K562 (cell line): ENCODE measurements around the gene WDR27. TPM values are rescaled to one million over a fixed set of nuclear protein-coding genes. Genes with fewer than 3 reads are reported as not detected.

Source experiments
- ATAC-seq: fragments of 200-7000 bp; cut with Tn5 transposase; 3 replicates; pipeline ENCODE4 v1.9.1; 2020; ENCODE audit warnings: moderate library complexity
- BruUV-seq: library from RNA; stranded (reverse); fragments of 400-500 nt; replicated peaks from 2 replicates; lab custom pipeline; 2021; lab: Mats Ljungman, UMichigan
- CTCF ChIA-PET: fragments of 300-600 bp; formaldehyde crosslinking; extraction: SDS; loops from one replicate; lab custom pipeline; 2021; ENCODE audit warnings: low intra/inter-chr PET ratio; lab: Yijun Ruan, JAX
- POLR2A ChIA-PET: fragments of 300-600, 350-650 bp; sonication (Branson Sonifier 250); formaldehyde crosslinking; extraction: SDS; loops from one replicate; lab custom pipeline; 2021; ENCODE audit warnings: antibody characterized with exemption, inconsistent platforms; lab: Yijun Ruan, JAX
- DNase-seq, 4 experiments: peaks; one replicate each; pipeline versions ENCODE4 v3.0.0 to v3.0.0-alpha.2; 2011 to 2018; ENCODE audit warnings: low spot score in 3 of 4, mixed read lengths in 3 of 4; ENCODE audit errors: extremely low read depth in 1 of 4
- FAIRE-seq: peaks from 2 replicates; lab custom pipeline; 2011; peaks lifted over from hg19 to GRCh38; lab: Jason Lieb, UNC
- H2AFZ ChIP-seq: 2 replicates; pipeline ENCODE4 v1.6.0; 2011; ENCODE audit warnings: low read depth, low read length, control low read depth, inconsistent platforms
- H3K27ac ChIP-seq: fragments of 200-600 bp; 3 replicates; pipeline ENCODE4 v1.8.0; 2011; ENCODE audit warnings: low read depth, mild to moderate bottlenecking, control low read depth, inconsistent platforms, low read length, moderate library complexity, mixed read lengths; ENCODE audit errors: extremely low read depth
- H3K27me3 ChIP-seq, 2 experiments: fragments of 300-600 bp in 1 of 2; 2 replicates in 1 of 2; 3 replicates in 1 of 2; pipeline versions ENCODE4 v1.6.0 to v1.8.0; 2011; ENCODE audit warnings: inconsistent platforms in 2 of 2, low read length in 2 of 2, mild to moderate bottlenecking in 1 of 2, mixed read lengths in 1 of 2, moderate library complexity in 1 of 2; ENCODE audit not compliant: control insufficient read depth in 2 of 2, insufficient read depth in 2 of 2
- H3K36me3 ChIP-seq: fragments of 300-600 bp; 3 replicates; pipeline ENCODE4 v1.8.0; 2011; ENCODE audit warnings: mild to moderate bottlenecking, low read length, inconsistent platforms; ENCODE audit not compliant: control insufficient read depth, insufficient read depth
- H3K4me1 ChIP-seq, 2 experiments: fragments of 200-600 bp in 1 of 2; replicated peaks in 1 of 2; 2 replicates in 1 of 2; 3 replicates in 1 of 2; pipeline versions ENCODE4 v1.5.1 to v1.8.0; 2011; ENCODE audit warnings: inconsistent platforms in 2 of 2, low read length in 2 of 2, mild to moderate bottlenecking in 1 of 2, mixed read lengths in 1 of 2, moderate library complexity in 1 of 2; ENCODE audit not compliant: control insufficient read depth in 2 of 2, insufficient read depth in 2 of 2
- H3K4me2 ChIP-seq: 2 replicates; pipeline ENCODE4 v1.6.1; 2011; ENCODE audit warnings: low read length, control low read depth, inconsistent platforms, mixed read lengths; ENCODE audit not compliant: insufficient read depth
- H3K4me3 ChIP-seq: fragments of 200-600 bp; sonication (generic), shearing (Covaris generic); 2 replicates; pipeline ENCODE4 v1.5.1; 2016; ENCODE audit warnings: control low read depth, inconsistent platforms
- H3K79me2 ChIP-seq: fragments of 200-600 bp; 3 replicates; pipeline ENCODE4 v1.8.0; 2011; ENCODE audit warnings: low read length, inconsistent platforms; ENCODE audit not compliant: control insufficient read depth, insufficient read depth
- H3K9ac ChIP-seq, 2 experiments: 2 replicates each; pipeline versions ENCODE4 v1.6.0 to v1.6.1; 2011; ENCODE audit warnings: low read depth in 2 of 2, low read length in 2 of 2, control low read depth in 1 of 2, inconsistent platforms in 1 of 2, mild to moderate bottlenecking in 1 of 2, mixed read lengths in 1 of 2; ENCODE audit not compliant: insufficient read depth in 1 of 2
- H3K9me1 ChIP-seq: one replicate; pipeline ENCODE4 v1.6.0; 2011; ENCODE audit warnings: inconsistent platforms, mild to moderate bottlenecking, low read length, moderate library complexity; ENCODE audit not compliant: control insufficient read depth, insufficient read depth
- H3K9me3 ChIP-seq: replicated peaks from 2 replicates; pipeline ENCODE4 v1.5.1; 2011; ENCODE audit warnings: low read depth, low read length, inconsistent platforms; ENCODE audit not compliant: control insufficient read depth, insufficient read depth
- H4K20me1 ChIP-seq: replicated peaks from 2 replicates; pipeline ENCODE4 v1.6.1; 2011; ENCODE audit warnings: low read length, inconsistent platforms, mixed read lengths; ENCODE audit not compliant: control insufficient read depth, insufficient read depth
- CBFA2T3 ChIP-seq: fragments of 450-650 bp; IDR thresholded peaks from 2 replicates; pipeline ENCODE4 v1.6.1; 2017
- FOS ChIP-seq: IDR thresholded peaks from 3 replicates; pipeline ENCODE4 v1.6.1; 2011; ENCODE audit not compliant: insufficient read length; ENCODE audit errors: extremely low read depth
- IRF1 ChIP-seq: sonication (generic); formaldehyde crosslinking; IDR thresholded peaks from 2 replicates; pipeline ENCODE4 v1.8.0; 2022; ENCODE audit warnings: missing genetic modification reagents, mild to moderate bottlenecking, borderline replicate concordance
- KAT8 ChIP-seq: fragments of 450-650 bp; IDR thresholded peaks from 2 replicates; pipeline ENCODE4 v1.6.1; 2016; ENCODE audit warnings: low read depth, mild to moderate bottlenecking
- MTA3 ChIP-seq: fragments of 450-650 bp; formaldehyde crosslinking; IDR thresholded peaks from 2 replicates; pipeline ENCODE4 v1.6.1; 2017; ENCODE audit warnings: mild to moderate bottlenecking, borderline replicate concordance
- NFRKB ChIP-seq: fragments of 450-650 bp; IDR thresholded peaks from 2 replicates; pipeline ENCODE4 v1.6.1; 2016; ENCODE audit warnings: low read depth
- RCOR1 ChIP-seq, 2 experiments: IDR thresholded peaks; 2 replicates each; pipeline ENCODE4 v1.6.1; 2012; ENCODE audit warnings: low read depth in 2 of 2, low read length in 2 of 2, borderline replicate concordance in 1 of 2, improper control_type of control experiment in 1 of 2
- TAF15 ChIP-seq: fragments of 200-400 bp; formaldehyde crosslinking; IDR thresholded peaks from 2 replicates; pipeline ENCODE4 v1.6.1; 2017; ENCODE audit warnings: mild to moderate bottlenecking, low read depth, low read length, moderate library complexity
- ZBTB5 ChIP-seq: fragments of 450-650 bp; IDR thresholded peaks from 2 replicates; pipeline ENCODE4 v1.6.1; 2017; ENCODE audit warnings: antibody characterized with exemption
- ZFX ChIP-seq: sonication (generic); formaldehyde crosslinking; IDR thresholded peaks from 2 replicates; pipeline ENCODE4 v1.8.0; 2022; ENCODE audit warnings: mild to moderate bottlenecking, missing genetic modification reagents, moderate library complexity
- ZNF589 ChIP-seq: fragments of 200-800 bp; sonication (Bioruptor generic); IDR thresholded peaks from 2 replicates; pipeline ENCODE4 v1.6.1; 2016; ENCODE audit warnings: low read depth, missing genetic modification characterization, missing compliant biosample characterization
- WGBS: fragments of 100-300 bp; shearing (Covaris generic); methylation state at CpG from one replicate; pipeline ENCODE4 v1.1.6; 2016; ENCODE audit warnings: low coverage, mixed read lengths; ENCODE audit not compliant: insufficient coverage; ENCODE audit errors: missing lambda C conversion rate; 5-methylcytosine and 5-hydroxymethylcytosine counted together
- in situ Hi-C: fragments of 300-500 bp; cut with MboI; formaldehyde crosslinking; loops from 4 replicates; pipeline ENCODE4 v1.15.0; 2018; ENCODE audit warnings: inconsistent platforms, mixed read lengths
- intact Hi-C: fragments of 100-400 bp; cut with micrococcal nuclease; formaldehyde crosslinking; loops from 2 replicates; pipeline ENCODE4 v1.14.2; 2022
- polyA plus RNA-seq, 8 experiments: library from polyadenylated mRNA; depleted of rRNA in 4 of 8; stranded (reverse) in 5 of 8; unstranded in 3 of 8; fragments of >200 nt; fragmentation: Nextera tagmentation in 2 of 8; fragmentation: Illumina TruSeq in 1 of 8; extraction: Ambion mirVana in 2 of 8; extraction: Trizol in 1 of 8; gene quantifications; 2 replicates each; pipeline versions ENCODE4 v1.2.1 to v1.2.3, GENCODE V29; 2011 to 2014; ENCODE audit warnings: inconsistent platforms in 1 of 8, missing spikeins in 1 of 8
- total RNA-seq, 7 experiments: library from RNA; depleted of rRNA in 6 of 7; stranded (reverse); fragments of >200 nt in 6 of 7; fragmentation: Illumina TruSeq in 2 of 7; extraction: Trizol in 2 of 7; gene quantifications; 2 replicates each; pipeline versions ENCODE4 v1.2.1 to v1.2.3, GENCODE V29; 2011 to 2021; ENCODE audit warnings: low replicate concordance in 1 of 7
- TF ChIP-seq, protein P1 (sequence below), 2 experiments: fragments of 450-650 bp in 1 of 2; sonication (generic) in 1 of 2; formaldehyde crosslinking in 1 of 2; IDR thresholded peaks in 1 of 2; conservative IDR thresholded peaks in 1 of 2; 2 replicates each; pipeline versions ENCODE4 v1.6.1 to v1.8.1; 2016 to 2023; ENCODE audit warnings: mild to moderate bottlenecking in 2 of 2, moderate library complexity in 2 of 2, inconsistent platforms in 1 of 2, missing genetic modification reagents in 1 of 2

The WDR27 gene
- total and polyA plus RNA-seq, 9 of the 15 experiments (the other 6 are each of a cell fraction or from before 2014, with no cell fraction given), result 4.3 to 77.2 (median 22.7) TPM

GRCh38 chr6:169567819-169568218, 134.0 kb downstream of the WDR27 start (continued):
- TF ChIP-seq TAF15, result no peak
- TF ChIP-seq, protein P1, sequence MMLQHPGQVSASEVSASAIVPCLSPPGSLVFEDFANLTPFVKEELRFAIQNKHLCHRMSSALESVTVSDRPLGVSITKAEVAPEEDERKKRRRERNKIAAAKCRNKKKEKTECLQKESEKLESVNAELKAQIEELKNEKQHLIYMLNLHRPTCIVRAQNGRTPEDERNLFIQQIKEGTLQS (IDR thresholded peaks at IDR 0.05), result no peak
- TF ChIP-seq, protein P1 (CRISPR knock-in tag; conservative IDR thresholded peaks at IDR 0.05), result no peak
- TF ChIP-seq RCOR1 (IDR thresholded peaks at IDR 0.05; ENCODE audit: borderline replicate concordance in 1 of 2, low read depth in 2 of 2, low read length in 2 of 2), result no peak
- no peak for TF ChIP-seq ZBTB5

DNA sequence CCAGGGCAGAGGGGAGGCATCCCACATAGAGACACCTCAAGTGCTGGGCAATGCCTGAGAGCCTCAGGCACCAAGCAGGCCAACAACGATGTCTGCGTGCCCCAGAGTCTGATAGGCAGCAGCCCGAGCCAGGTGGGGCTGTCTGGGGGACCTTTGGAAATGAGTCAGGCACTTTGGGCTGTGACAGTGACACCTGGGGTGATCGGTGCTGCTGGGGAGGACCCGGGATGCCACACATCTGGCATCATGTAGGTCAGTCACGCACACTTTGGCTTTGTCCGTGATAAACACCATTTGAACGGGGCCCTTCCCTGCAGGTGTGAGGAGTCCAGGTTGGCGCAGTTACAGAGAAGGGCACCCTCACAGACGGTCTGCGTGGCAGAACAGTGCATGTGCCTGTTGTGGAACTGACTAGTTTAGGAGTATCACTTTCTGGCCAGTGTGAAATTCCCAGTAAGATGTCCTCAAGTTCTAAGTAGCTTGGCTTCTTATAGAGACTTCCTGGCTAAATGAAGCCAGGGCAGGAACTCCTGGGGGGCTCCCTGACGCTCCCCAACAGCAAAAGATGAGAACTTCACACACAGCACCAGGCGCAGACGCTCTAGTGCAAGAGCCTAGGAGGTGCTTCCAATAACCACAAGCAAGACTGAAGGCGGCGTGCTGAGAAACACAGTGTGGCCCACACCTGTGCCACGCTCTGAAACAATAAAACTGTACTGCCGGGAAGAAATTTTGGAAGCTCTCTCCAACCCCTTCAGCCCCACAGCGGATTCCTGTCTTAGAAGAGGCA, 134.7 kb downstream of the WDR27 start:
- ChIA-PET POLR2A (no interaction called here), CTCF (no interaction called here)
- Histone ChIP-seq H2AFZ (no peak overlapping the region), H3K27ac (no peak overlapping the region), H3K9me3 (no peaks in the 10 kb centered on the region), H3K4me1 (no peaks in the 10 kb centered on the region), H3K27me3 (peaks cover 18 to 51% of the 10 kb centered on the region in 2 experiments; a peak in 3 of 5 replicates), H4K20me1 (peaks cover 8% of the 10 kb centered on the region; the same call in 1 of the 2 replicates), H3K9me1 (no peaks in the 10 kb centered on the region), H3K4me2 (no peak overlapping the region), H3K79me2 (no peaks in the 10 kb centered on the region), H3K4me3 (no peak overlapping the region), H3K36me3 (no peaks in the 10 kb centered on the region), H3K9ac (no peak overlapping the region)
- BruUV-seq, result no TSS peak
- 15% methylated on average over 19 of the region's 19 CpGs for WGBS
- no peak for DNase-seq
- in situ Hi-C loops, result no loop called here
- FAIRE-seq, result no peak
- intact Hi-C loops, result no loop called here
- ATAC-seq, result no peak
- TF ChIP-seq CBFA2T3 (no peak), KAT8 (no peak), ZFX (CRISPR knock-in tag) (no peak), FOS (no peak), ZNF589 (CRISPR knock-in tag) (no peak), MTA3 (no peak), IRF1 (CRISPR knock-in tag) (no peak), NFRKB (no peak)
